IPS-18c (cell line): Measurements from ENCODE around the gene MVB12B.

Source experiments
- H3K4me3 ChIP-seq: 2 replicates; pipeline ENCODE4 v1.7.0; 2013; ENCODE audit warnings: low read depth, mild to moderate bottlenecking, low read length, moderate library complexity; ENCODE audit not compliant: insufficient read depth
- H3K9me3 ChIP-seq: one replicate; pipeline ENCODE4 v1.6.1; 2013; ENCODE audit warnings: mild to moderate bottlenecking, low read length, moderate library complexity; ENCODE audit not compliant: control insufficient read depth, insufficient read depth

Gene MVB12B

DNA sequence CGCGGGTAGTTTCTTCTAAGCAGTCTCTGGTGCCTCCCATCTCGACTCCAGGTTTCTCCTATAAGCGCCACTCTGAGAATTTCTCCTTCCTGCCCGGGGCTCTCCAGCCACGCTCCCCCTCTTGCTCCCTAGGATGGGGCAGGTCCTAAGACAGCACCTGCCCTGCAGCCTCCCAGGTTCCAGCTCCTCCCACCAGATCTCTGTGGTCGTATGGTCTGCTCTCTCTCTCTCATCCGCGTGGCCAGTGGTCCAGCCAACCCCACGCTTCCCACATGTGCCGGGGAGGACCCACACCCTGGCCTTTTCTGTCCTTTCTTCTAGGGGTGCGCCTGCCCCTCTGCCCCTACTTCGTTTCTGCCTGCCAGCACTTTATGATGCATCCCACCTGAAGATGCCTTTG, 40.5 kb downstream of the MVB12B start:
- H3K4me3 ChIP-seq: no peak overlapping the region
- H3K9me3 ChIP-seq: peaks cover 4% of the 10 kb centered on the region

DNA sequence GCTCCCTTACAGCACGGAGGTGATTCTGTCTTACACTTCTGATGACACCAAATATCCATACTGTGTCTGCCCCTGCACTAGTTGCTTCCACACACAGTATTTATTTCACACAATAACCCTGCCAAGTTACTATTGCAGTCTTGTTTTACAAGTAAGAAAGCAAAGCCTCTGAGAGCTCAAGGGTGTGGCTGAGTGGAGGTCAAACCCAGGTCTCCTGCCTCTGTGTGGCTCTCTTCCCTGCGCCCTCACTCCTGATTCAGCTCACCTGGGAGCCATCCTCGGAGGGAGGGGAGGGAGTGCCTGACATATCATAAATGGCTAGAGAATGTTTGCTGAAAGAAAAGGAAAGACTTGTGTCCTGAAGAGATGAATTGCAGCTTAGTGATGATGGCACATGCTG, 41.0 kb downstream of the MVB12B start:
- H3K9me3 ChIP-seq: peaks cover 4% of the 10 kb centered on the region
- H3K4me3 ChIP-seq: no peak overlapping the region

DNA sequence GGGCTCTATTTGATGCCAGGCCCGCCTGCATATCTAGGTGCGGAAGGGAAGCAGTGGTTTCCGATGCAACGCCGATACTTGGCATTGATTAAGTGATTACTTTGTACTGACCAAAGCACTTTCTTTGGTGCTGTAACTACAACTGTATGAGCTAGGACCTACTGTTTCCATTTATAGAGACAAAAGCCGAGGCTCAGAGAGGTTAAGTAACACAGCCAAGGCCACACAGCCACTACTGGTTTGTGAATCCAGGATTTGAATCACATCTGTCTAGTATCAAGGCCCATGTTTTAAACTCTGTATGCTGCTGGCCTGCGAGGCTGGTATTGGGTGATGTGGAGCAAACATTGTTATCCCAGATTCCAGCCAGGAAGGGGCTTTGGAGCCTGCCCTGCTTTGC, 41.4 kb downstream of the MVB12B start:
- Histone ChIP-seq H3K4me3 (no peak overlapping the region), H3K9me3 (peaks cover 4% of the 10 kb centered on the region)

DNA sequence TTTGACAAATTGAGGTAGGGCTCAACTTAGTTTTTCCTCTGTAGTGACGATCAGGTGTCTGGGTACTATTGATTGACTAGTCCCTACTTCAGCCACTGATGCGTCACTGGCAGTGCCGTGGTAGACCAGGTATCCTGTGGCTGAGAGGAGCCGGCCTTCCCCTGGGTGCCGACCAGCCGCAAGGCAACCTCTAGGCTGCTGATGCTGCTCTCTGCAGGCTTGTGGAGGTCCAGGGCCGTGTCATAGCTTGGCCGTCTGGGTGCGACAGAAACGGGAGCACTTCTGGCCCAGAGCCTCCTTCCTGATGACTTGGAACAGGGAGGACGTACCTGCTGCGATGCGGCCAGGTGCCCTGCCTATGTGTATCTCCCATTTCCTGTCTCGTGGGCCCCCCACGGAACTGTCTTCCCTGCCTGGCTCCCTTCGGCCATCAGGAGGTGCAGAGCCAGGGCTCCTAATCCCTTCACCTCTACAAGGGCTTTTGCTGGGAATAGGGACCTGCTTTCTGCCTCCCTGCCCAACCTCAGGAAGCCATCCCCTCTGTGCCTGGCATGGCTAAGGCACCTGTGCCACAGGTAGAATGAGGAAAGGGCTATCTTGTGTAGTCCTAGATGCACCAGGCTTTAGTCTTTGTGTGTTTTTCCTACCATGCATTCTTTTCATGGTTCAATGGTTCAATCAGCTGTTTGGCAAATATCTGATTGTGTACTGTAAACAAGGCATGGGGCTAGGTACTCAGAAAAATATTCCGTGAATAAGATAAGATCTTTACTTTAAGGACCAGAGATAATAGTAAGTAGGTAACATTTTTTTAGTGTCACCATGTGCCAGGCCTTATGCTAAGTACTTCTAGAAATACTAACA, 44.6 kb downstream of the MVB12B start:
- Histone ChIP-seq H3K9me3 (no peaks in the 10 kb centered on the region), H3K4me3 (no peak overlapping the region)

DNA sequence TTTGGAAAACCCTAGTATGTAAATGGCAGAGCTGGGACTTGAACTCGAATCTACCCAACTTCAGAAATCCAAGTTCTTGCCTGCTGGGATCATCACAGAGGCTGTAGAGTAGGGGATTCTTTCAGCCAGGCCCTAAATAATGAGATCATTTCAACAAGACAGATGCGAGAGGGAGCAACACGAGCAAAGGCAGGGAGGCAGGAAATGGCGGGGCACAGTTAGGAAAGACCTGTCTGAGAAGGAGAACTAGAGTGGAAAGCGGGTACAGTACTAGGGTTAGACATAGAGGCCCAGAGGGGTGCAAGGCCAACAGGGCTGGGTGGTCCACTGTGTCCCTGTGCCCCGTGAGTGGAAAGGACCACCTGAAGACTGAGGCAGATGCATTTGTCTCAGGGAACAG, 46.1 kb downstream of the MVB12B start:
- no peak overlapping the region for H3K4me3 ChIP-seq
- no peaks in the 10 kb centered on the region for H3K9me3 ChIP-seq

DNA sequence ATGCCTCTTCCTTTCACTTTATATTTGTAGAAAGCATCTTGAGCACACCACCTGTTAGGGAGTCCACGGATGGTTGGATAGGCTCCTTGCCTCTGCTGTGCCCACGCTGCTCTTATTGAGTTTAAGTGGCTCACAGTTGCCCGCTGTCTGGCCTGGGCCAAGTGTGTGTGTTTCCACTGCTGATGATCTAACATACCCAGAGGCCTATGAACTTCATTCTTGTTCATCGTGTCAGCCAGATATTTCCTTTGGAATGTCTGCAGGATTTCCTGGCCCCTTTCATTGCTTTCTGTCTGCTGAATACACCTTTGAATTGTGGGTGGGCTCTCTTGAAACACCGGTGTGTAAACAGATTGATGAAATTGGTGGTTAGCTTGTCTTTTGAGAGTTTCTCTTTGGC, 46.6 kb downstream of the MVB12B start:
- Histone ChIP-seq H3K4me3 (no peak overlapping the region), H3K9me3 (no peaks in the 10 kb centered on the region)

DNA sequence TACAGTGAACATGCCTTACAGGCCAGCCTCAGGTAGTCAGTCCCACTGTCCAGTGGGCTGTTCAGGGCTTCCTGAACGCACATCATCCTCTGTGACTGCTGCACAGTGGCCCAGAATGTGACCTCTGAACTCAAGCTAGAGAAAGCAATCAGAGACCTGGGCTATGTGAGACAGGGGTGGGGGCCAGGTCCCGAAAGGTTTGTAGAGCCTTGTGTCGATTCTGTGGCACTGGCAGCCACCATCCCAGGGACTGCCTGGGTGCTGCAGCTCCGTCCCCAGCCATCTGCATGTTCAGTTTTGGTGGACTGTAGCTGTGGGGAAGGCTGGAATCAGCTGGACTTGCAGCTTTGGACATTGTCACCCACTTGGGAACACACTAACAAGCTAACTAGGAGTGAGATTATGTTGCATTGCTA, 47.7 kb downstream of the MVB12B start:
- Histone ChIP-seq H3K4me3 (no peak overlapping the region), H3K9me3 (no peaks in the 10 kb centered on the region)

DNA sequence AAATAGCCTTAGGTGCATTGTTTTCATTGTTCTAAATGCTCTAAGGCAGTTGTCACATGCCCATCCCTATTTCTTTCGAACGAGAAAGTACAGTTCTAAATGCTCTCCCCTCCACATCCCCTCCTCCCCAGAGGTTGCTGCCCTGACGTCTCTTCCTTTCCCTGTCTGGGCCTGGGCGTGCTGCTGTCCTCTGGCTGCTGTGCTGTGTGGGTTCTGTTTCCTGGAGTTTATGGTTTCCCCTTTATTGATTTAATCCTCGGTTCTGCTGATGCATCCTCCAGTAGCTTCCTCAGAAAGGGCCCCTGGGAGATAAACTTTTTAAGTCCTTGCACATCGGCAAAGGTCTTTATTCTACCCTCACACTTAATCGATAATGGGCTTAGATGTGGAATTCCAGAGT, 48.8 kb downstream of the MVB12B start:
- Histone ChIP-seq H3K9me3 (no peaks in the 10 kb centered on the region), H3K4me3 (no peak overlapping the region)

DNA sequence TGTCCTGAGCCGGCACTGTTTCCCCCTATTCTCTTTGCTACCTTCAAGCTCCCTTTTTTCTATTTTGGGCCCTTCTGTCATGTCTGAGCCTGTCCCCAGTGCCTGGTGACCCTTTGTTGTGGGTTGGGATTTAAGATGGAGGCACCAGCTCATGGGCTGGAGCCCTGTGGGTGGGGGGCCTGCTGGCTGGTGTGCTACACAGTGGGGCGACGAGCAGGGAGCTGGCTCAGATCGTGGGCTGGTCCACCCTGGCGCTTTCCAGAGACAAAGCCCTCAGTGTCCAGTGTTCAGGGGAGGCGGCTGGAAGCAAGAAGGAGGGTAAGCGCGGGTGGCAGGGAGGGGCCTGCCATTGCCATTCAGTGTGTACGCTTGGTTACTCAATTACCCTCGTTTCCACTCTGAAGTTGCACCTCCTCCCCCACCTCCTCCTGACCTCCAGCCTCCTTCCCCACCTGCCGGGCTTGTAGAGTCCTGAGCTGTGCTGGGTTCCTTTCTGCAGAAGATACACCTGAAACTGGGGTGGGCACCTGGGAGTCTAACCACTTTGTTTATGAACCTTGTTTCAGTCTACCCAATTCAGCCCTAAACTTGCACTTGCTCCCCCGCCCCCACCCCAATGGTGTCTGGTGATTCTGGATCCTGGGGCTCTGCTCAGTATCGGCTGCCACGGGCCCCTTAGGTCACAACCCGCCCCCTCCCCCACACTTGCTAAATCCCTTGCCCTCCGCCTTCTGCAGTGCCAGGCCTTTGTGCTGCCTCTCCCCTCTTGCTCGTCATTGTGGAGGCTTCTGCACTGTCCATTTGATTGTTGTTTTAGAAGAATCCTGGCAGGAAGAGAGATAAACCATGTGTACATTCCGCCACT, 49.9 kb downstream of the MVB12B start:
- no peak overlapping the region for H3K4me3 ChIP-seq
- no peaks in the 10 kb centered on the region for H3K9me3 ChIP-seq

DNA sequence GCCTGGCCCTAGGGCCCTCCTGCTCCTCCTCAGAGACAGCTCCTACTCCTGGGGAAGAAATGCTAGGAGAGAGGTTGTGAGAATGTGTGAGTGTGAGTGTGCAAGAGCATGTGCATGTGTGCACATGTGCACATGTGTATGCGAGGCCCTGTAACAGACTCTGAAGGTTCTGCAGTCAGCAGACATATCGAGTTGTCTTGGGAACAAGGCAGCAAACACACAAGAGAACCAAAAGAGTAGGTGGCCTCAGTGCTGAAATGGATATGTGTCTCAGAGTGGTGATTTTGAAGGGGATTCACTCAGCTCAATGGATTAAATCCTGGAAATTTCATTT, 50.5 kb downstream of the MVB12B start:
- Histone ChIP-seq H3K9me3 (no peaks in the 10 kb centered on the region), H3K4me3 (no peak overlapping the region)

DNA sequence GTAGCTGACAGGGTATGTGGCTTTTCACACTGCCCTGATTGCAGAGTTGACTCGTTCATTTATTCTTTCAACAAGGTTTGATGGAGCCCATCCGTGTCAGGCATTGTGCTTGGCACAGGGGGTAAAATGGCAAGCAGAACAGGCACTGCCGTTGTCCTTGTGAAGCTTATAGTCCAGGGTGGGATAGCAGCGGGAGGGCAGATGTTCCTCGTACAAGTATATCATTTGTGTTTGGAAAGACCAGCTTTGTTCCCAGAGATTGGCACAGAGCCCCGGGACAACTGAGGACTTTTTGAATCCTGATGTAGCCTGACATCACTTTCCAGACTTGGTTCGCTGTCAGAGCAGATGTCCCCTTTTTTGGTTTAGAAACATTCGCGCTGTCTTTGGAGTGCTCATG, 50.9 kb downstream of the MVB12B start:
- Histone ChIP-seq H3K9me3 (no peaks in the 10 kb centered on the region), H3K4me3 (no peak overlapping the region)

DNA sequence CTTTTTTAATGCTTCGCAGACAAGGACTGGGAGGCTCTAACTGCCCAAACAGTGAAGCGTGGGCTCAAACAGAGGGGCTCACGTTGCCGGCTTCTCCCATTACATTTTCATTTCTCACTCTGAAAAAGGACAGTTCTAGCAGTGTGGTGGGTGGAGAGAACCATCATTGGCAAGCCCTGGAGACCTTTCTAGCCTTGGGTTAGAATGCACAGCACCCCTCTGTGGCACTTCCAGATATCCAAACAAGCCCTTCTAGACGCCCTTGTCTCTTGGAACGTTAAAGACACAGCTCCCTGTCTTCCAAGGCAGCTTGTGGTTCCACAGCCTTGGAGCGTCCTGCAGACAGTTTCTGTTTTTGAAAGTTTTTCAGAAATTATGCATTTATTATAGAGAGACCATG, 52.1 kb downstream of the MVB12B start:
- H3K4me3 ChIP-seq: no peak overlapping the region

DNA sequence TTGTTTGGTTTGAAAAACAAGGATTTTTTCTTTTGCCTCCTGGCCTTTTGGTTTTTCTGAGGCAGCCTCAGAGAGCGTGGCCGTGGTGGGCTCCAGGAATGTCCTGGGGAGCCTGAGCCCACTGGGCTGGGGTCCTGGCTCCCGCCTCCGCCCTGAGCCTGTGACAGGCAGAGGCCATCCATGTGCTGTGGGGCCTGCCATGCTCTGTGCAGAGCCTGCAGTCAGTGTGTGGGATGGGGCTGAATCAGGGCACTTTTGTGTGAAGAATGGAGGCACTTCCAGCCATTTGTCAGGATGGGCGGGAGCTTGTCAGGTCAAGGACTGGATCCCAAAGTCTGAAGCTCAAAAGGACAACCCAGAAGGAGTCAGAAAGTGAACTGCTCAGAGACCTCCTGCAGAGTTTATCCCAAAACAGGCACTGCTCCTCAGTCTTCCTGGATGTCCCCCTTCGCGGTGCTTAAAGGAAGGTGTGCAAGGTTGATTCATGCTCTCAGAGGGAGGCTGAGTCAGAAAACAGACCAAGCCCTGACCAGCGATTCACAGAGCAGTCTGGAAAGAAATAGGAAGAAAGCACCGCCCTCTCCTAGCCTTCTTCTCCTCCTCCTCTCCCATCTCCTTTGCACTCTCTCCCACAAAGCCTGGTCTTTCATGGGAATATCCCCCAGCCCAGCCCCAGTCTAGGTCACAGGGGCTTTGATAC, 53.2 kb downstream of the MVB12B start:
- no peak overlapping the region for H3K4me3 ChIP-seq
- no peaks in the 10 kb centered on the region for H3K9me3 ChIP-seq

More for the DNA sequence above, 52.1 kb downstream of the MVB12B start:
- no peaks in the 10 kb centered on the region for H3K9me3 ChIP-seq

DNA sequence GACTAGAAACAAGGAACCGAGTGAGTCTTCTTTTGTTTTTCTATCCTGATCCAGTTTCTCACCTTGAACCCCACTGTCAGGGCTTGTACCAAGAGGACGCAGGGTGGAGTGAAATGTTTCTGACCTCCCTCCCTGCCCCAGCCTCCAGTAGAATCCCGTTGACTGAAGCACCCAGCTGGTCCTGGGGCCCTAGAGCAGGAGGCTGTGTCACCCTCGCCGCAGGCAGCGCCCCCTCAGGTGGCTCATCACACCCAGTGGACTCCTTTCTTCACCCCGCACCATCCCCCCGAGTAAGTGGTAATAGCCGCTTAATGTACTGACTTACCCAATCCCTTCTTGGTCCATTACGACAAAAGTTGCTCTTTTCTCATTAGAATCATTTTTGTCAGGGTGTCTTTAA, 53.8 kb downstream of the MVB12B start:
- no peaks in the 10 kb centered on the region for H3K9me3 ChIP-seq
- H3K4me3 ChIP-seq: no peak overlapping the region

DNA sequence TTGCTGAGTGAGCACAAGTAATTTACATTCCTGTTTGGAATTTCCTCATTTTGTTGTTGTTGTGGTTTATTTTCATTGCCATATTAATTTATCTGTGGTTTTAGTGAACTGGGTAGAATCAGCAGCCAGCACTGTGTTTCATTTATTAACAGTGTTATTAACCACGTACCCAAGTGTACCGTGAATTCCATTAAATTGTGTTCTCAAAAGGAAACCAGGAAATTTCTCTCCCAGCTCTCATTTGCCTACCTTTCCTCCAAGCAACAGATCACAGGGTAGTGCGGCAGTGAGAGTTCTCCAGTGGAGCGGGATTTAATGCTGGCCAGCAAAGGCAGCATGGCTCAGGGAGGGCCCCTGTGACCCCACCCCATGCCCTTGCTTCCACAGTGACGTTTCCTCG, 54.6 kb downstream of the MVB12B start:
- no peak overlapping the region for H3K4me3 ChIP-seq

DNA sequence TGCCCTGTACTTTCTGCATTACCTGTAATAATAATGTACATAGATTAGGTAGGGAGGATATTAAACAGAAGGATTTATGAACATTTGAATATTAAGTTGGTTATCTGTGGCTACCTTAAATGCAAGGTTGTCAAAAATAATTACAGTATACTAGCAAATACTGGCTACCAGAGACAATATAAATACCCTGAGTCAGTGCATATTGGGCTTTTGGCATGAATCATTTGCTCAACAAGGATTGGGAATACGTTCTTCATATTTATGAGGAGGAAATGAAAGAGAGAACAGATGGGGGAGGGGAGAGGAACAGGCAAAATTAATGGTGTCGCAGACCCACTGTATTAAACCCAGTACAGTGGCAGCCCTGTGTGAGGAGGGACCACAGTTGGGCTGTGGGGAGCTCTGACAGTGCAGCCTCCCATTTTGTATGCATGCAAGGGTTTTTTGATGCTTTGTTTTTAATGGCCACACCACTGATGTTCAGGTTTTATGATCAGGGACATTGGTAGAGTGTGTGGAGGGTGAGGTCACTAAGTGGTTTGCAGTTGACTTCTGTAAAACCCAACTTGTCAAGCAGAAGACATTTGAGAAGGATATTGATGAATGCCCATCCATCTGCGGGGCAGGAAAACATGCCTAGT, 56.9 kb downstream of the MVB12B start:
- Histone ChIP-seq H3K4me3 (no peak overlapping the region), H3K9me3 (no peaks in the 10 kb centered on the region)

More for the DNA sequence above, 54.6 kb downstream of the MVB12B start:
- no peaks in the 10 kb centered on the region for H3K9me3 ChIP-seq

DNA sequence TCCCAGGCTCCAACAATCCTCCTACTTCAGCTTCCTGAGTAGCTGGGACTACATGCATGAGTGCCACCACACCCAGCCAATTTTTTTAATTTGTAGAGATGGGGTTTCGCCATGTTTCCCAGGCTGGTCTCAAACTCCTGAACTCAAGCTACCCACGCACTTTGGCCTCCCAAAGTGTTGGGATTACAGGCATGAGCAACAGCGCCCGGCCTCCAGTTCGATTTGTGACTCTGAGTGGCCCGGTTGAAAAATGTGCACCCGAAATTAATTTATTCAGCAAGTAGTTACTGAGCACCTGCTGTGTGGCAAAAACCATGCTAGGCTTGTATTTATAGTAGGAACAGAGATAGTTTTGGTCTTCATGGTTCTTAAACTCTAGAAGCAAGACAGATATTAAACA, 58.3 kb downstream of the MVB12B start:
- H3K9me3 ChIP-seq: no peaks in the 10 kb centered on the region
- no peak overlapping the region for H3K4me3 ChIP-seq
